Endodermal cell (in vitro differentiated cells): ENCODE results near the gene CTDP1. TPM values are rescaled to one million over a fixed set of nuclear protein-coding genes. Genes with fewer than 3 reads are reported as not detected.
A peak's percentile ranks its signal among the peaks of the same experiment; 100 is the strongest.

Source experiments
- DNase-seq: peaks from one replicate; pipeline ENCODE4 v3.0.0-alpha.2; 2017
- H3K27ac ChIP-seq: 2 replicates; pipeline ENCODE4 v1.5.1; 2013; ENCODE audit warnings: mild to moderate bottlenecking, low read depth, low read length, moderate library complexity
- H3K27me3 ChIP-seq: 2 replicates; pipeline ENCODE4 v1.6.1; 2013; ENCODE audit warnings: mild to moderate bottlenecking, low read length, moderate library complexity; ENCODE audit not compliant: insufficient read depth, control insufficient read depth, poor library complexity, severe bottlenecking
- H3K36me3 ChIP-seq: 2 replicates; pipeline ENCODE4 v1.7.0; 2013; ENCODE audit warnings: mild to moderate bottlenecking, low read length, moderate library complexity; ENCODE audit not compliant: control insufficient read depth, insufficient read depth
- H3K4me1 ChIP-seq: one replicate; pipeline ENCODE4 v1.7.0; 2013; ENCODE audit warnings: low read length; ENCODE audit not compliant: control insufficient read depth, insufficient read depth
- H3K4me3 ChIP-seq: 2 replicates; pipeline ENCODE4 v1.5.1; 2013; ENCODE audit warnings: mild to moderate bottlenecking, low read length, moderate library complexity
- H3K9ac ChIP-seq: 2 replicates; pipeline ENCODE4 v1.6.1; 2013; ENCODE audit warnings: mild to moderate bottlenecking, low read length, moderate library complexity; ENCODE audit not compliant: poor library complexity, severe bottlenecking; ENCODE audit errors: extremely low read depth
- H3K9me3 ChIP-seq: 2 replicates; pipeline ENCODE4 v1.6.1; 2013; ENCODE audit warnings: mild to moderate bottlenecking, low read length, moderate library complexity; ENCODE audit not compliant: control insufficient read depth
- H3K27ac Mint-ChIP-seq: 2 replicates; pipeline ENCODE4 v1.8.0; 2020; ENCODE audit warnings: mixed read lengths
- H3K27me3 Mint-ChIP-seq: 2 replicates; pipeline ENCODE4 v1.8.0; 2021; ENCODE audit warnings: mild to moderate bottlenecking, mixed read lengths; ENCODE audit not compliant: insufficient read depth
- H3K36me3 Mint-ChIP-seq: 2 replicates; pipeline ENCODE4 v1.8.0; 2020; ENCODE audit warnings: low read depth, mixed read lengths
- H3K4me1 Mint-ChIP-seq: 2 replicates; pipeline ENCODE4 v1.8.0; 2020; ENCODE audit warnings: mixed read lengths
- H3K4me3 Mint-ChIP-seq: 2 replicates; pipeline ENCODE4 v1.8.0; 2020; ENCODE audit warnings: mild to moderate bottlenecking, moderate library complexity, mixed read lengths
- H3K9me3 Mint-ChIP-seq: 2 replicates; pipeline ENCODE4 v1.8.0; 2020; ENCODE audit warnings: mild to moderate bottlenecking, mixed read lengths
- WGBS, 2 experiments: methylation state at CpG; one replicate each; pipeline versions ENCODE4 v1.1.5 to v1.1.7; 2013; ENCODE audit warnings: missing lambda C conversion rate in 2 of 2, mixed read lengths in 1 of 2; ENCODE audit not compliant: insufficient coverage in 1 of 2, insufficient read length in 1 of 2; 5-methylcytosine and 5-hydroxymethylcytosine counted together
- total RNA-seq, 2 donors: library from RNA; stranded (reverse); fragmentation: NEBNext Ultra II Directional in 1 of 2; extraction: Animal tissue kit (Norgen Biotek cat#: 25700) in 1 of 2; gene quantifications; 2 replicates in 1 of 2; 3 replicates in 1 of 2; pipeline ENCODE4 v1.2.1, GENCODE V29; 2021
- TF ChIP-seq, protein P1 (sequence below): fragments of 200-600 bp; sonication (generic); conservative IDR thresholded peaks from 2 replicates; pipeline ENCODE4 v1.5.0; 2021; ENCODE audit warnings: antibody characterized with exemption, mild to moderate bottlenecking

The CTDP1 gene
- total RNA-seq, 2 donors from 2014 or later = 29.8 to 35.6 TPM

DNA sequence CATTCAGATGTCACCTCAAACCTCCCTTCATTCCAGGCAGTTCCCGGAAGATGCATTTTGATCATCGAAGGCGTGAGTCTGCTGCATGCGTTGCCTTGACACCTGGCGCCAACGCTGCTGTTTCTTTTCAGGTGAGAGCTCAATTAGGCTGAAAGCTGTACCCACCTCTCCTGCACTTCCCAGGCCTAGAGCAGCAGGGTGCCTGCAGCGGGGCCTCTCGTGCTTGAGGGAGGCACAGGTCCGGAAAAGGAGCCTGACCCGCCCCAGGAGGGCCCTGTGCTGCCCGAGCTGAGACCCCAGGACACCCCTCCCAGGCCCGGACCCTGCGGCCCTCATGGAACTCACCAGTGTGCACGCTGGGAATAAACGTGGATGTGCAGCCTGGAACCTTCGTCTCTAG is 86.7 kb downstream of the CTDP1 start:
- Mint-ChIP-seq H3K27me3 (peaks cover 10% of the 10 kb centered on the region), H3K4me3 (no peak overlapping the region), H3K27ac (no peak overlapping the region), H3K4me1 (no peaks in the 10 kb centered on the region), H3K9me3 (peaks cover 38% of the 10 kb centered on the region), H3K36me3 (no peaks in the 10 kb centered on the region)
- Histone ChIP-seq H3K4me3 (no peak overlapping the region), H3K9me3 (peaks cover 14% of the 10 kb centered on the region), H3K9ac (no peak overlapping the region), H3K27ac (no peak overlapping the region), H3K27me3 (no peaks in the 10 kb centered on the region), H3K4me1 (no peaks in the 10 kb centered on the region), H3K36me3 (no peaks in the 10 kb centered on the region)
- 77 to 79% methylated on average over 12 to 16 of the region's 16 CpGs for WGBS, 2 experiments
- DNase-seq = peak; percentile 38
- TF ChIP-seq, protein P1, sequence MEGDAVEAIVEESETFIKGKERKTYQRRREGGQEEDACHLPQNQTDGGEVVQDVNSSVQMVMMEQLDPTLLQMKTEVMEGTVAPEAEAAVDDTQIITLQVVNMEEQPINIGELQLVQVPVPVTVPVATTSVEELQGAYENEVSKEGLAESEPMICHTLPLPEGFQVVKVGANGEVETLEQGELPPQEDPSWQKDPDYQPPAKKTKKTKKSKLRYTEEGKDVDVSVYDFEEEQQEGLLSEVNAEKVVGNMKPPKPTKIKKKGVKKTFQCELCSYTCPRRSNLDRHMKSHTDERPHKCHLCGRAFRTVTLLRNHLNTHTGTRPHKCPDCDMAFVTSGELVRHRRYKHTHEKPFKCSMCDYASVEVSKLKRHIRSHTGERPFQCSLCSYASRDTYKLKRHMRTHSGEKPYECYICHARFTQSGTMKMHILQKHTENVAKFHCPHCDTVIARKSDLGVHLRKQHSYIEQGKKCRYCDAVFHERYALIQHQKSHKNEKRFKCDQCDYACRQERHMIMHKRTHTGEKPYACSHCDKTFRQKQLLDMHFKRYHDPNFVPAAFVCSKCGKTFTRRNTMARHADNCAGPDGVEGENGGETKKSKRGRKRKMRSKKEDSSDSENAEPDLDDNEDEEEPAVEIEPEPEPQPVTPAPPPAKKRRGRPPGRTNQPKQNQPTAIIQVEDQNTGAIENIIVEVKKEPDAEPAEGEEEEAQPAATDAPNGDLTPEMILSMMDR = no peak

DNA sequence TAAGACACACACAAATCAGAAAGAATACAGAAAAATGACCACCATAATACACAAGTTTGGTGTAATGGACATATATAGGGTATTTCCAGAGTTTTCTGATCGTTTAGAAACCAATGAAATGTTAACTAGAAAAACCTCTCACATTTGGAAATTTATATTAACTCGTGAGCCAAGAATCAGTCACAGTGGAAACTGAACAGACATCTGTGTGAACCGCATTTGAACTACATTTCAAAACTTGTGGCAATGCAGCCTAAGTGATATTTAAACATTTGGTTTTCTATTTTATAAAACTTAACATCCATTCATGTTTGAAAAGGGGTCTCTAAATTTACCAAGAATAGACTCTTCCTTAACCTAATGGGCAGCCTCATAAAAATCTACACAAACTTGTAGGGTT is 89.1 kb downstream of the CTDP1 start:
- 85% methylated on average over 3 of the region's 3 CpGs; no CpG with 5 or more reads in 1 of the 2 experiments for WGBS, 2 experiments

DNA sequence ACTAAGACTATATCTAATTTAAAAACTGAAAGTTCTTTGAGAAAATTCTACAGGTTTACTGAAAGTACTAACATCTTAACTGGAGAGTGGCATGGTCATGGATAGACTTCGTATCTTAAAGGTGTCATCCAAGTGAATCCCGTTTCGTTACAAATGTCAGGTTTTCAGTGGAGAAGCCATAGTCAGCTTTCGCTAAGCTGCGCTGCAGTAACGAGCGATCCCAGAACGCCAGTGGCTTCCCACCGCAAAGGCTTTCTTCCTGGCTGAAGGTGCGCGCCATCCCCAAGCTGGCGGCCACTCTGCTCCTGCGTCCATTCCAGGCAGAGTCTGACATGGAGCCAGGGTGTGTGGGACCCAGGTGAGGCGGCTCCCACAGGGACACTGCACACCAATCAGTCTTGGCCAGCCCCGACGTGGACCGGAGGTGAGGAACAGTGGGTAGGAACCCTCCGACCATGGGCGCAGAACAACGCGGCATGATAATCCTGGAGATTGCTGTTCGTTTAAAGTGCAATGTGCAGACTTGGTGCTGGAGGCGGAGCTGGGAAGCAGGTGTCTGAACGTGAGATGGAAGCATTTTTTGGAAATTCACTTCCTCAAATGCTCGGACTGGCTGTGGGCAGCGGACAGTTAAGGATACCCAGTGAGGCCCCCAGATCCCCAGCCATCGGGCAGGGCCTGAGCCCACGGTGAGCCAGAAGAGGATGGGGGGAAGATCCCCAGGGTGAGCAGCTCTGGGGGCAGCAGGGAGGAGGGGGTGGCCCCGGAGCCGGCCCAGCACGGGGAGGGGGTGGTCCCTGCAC is 90.3 kb downstream of the CTDP1 start:
- H3K27me3 Mint-ChIP-seq = peaks cover 18% of the 10 kb centered on the region
- no peaks in the 10 kb centered on the region for H3K36me3 ChIP-seq
- H3K9me3 Mint-ChIP-seq = peaks cover 33% of the 10 kb centered on the region
- peak; percentile 5 for DNase-seq
- H3K4me1 Mint-ChIP-seq = no peaks in the 10 kb centered on the region
- TF ChIP-seq, protein P1 = no peak
- no peak overlapping the region for H3K27ac Mint-ChIP-seq
- H3K4me3 Mint-ChIP-seq = no peak overlapping the region
- no peaks in the 10 kb centered on the region for H3K27me3 ChIP-seq
- H3K4me1 ChIP-seq = no peaks in the 10 kb centered on the region
- no peak overlapping the region for H3K9ac ChIP-seq
- 90 to 91% methylated on average over 26 to 31 of the region's 31 CpGs for WGBS, 2 experiments
- H3K4me3 ChIP-seq = no peak overlapping the region
- no peak overlapping the region for H3K27ac ChIP-seq
- no peaks in the 10 kb centered on the region for H3K36me3 Mint-ChIP-seq
- H3K9me3 ChIP-seq = peaks cover 14% of the 10 kb centered on the region

More for the DNA sequence above, 89.1 kb downstream of the CTDP1 start:
- DNase-seq = no peak
- Mint-ChIP-seq H3K9me3 (peaks cover 33% of the 10 kb centered on the region), H3K36me3 (no peaks in the 10 kb centered on the region), H3K4me3 (no peak overlapping the region), H3K27ac (no peak overlapping the region), H3K27me3 (peaks cover 18% of the 10 kb centered on the region), H3K4me1 (no peaks in the 10 kb centered on the region)
- Histone ChIP-seq H3K9me3 (peaks cover 14% of the 10 kb centered on the region), H3K36me3 (no peaks in the 10 kb centered on the region), H3K27me3 (no peaks in the 10 kb centered on the region), H3K4me1 (no peaks in the 10 kb centered on the region), H3K9ac (no peak overlapping the region), H3K4me3 (no peak overlapping the region), H3K27ac (no peak overlapping the region)
- TF ChIP-seq, protein P1 = no peak
